Measurements from ENCODE around the gene SNAP47. TPM values are rescaled to one million over a fixed set of nuclear protein-coding genes. Genes with fewer than 3 reads are reported as not detected.
A peak's percentile ranks its signal among the peaks of the same experiment; 100 is the strongest.

The SNAP47 gene
- total and polyA plus RNA-seq, 2 donors (not counting 3 experiments of a cell fraction or from before 2014, with no cell fraction given): 24.0 to 32.7 TPM

- Histone ChIP-seq H3K4me3 (replicated peaks in 1 of 3; ENCODE audit: insufficient read depth in 1 of 3, low read depth in 1 of 3, low read length in 3 of 3) (no peak overlapping the region), H2AFZ (ENCODE audit: low read depth, low read length) (no peak overlapping the region), H3K79me2 (ENCODE audit: control insufficient read depth, insufficient read depth, low read length) (no peaks in the 10 kb centered on the region), H3K4me2 (ENCODE audit: insufficient read depth, low read length) (no peak overlapping the region), H3K9me1 (replicated peaks; ENCODE audit: control insufficient read depth, extremely low read depth, insufficient read depth, low read length) (no peaks in the 10 kb centered on the region), H3K9ac (replicated peaks; ENCODE audit: extremely low read depth, insufficient read depth, low read length) (no peak overlapping the region), H3K9me3 (replicated peaks; ENCODE audit: control insufficient read depth, insufficient read depth, low read length) (no peaks in the 10 kb centered on the region), H3K36me3 (ENCODE audit: control insufficient read depth in 2 of 2, extremely low read depth in 1 of 2, insufficient read depth in 2 of 2, low read length in 2 of 2) (peaks cover 5 to 27% of the 10 kb centered on the region in 2 experiments), H3K27ac (ENCODE audit: insufficient read depth, low read depth, low read length) (no peak overlapping the region), H4K20me1 (replicated peaks; ENCODE audit: control insufficient read depth, extremely low read depth, insufficient read depth, low read length) (no peaks in the 10 kb centered on the region), H3K4me1 (ENCODE audit: control insufficient read depth, extremely low read depth, insufficient read depth, low read length) (peaks cover 8% of the 10 kb centered on the region), H3K27me3 (ENCODE audit: control insufficient read depth in 2 of 2, insufficient read depth in 2 of 2, low read length in 2 of 2) (no peaks in the 10 kb centered on the region)
- ChIA-PET CTCF (interaction anchor here (0.7 to 3.2 kb wide), 12 partner anchors 10 to 281 kb away, joined by 3 to 18 read pairs (median 4); partner anchors contain the start of gene WNT9A), POLR2A (no interaction called here)
- dilution Hi-C loops (cut with MboI; ENCODE audit: extremely low pct_ligation_motif_present, low sequenced_read_pairs): no loop called here
- DNase-seq (ENCODE audit: low read depth, low spot score) (peak; percentile 76), FAIRE-seq (peak; percentile 97)
- intact Hi-C loops (cut with micrococcal nuclease): loop anchor here (1.0 to 5.0 kb wide), 5 partner anchors 26 to 310 kb away; no protein-coding TSS in a partner anchor
- no TSS peak for BruUV-seq (replicated peaks)
- TF ChIP-seq POLR2A (IDR thresholded peaks at IDR 0.05; ENCODE audit: low read depth, low read length) (no peak), MYC (IDR thresholded peaks at IDR 0.05; ENCODE audit: low read depth, low read length) (no peak), FOS (IDR thresholded peaks at IDR 0.05; ENCODE audit: borderline replicate concordance, insufficient read depth, low read length) (no peak), CTCF (IDR thresholded peaks at IDR 0.05; ENCODE audit: extremely low read depth in 1 of 2, insufficient read depth in 1 of 2, low read depth in 1 of 2, low read length in 2 of 2) (peak; percentile 77 to 89), MAX (IDR thresholded peaks at IDR 0.05; ENCODE audit: insufficient read depth, insufficient read length) (no peak), JUN (IDR thresholded peaks at IDR 0.05; ENCODE audit: borderline replicate concordance, insufficient read depth, insufficient read length, low read depth) (no peak), EZH2 (IDR thresholded peaks at IDR 0.05; ENCODE audit: borderline replicate concordance, low read depth, low read length, severe bottlenecking) (no peak), GATA2 (IDR thresholded peaks at IDR 0.05; ENCODE audit: insufficient read depth, insufficient read length, low read depth, low read length) (no peak), POLR2AphosphoS5 (IDR thresholded peaks at IDR 0.05; ENCODE audit: insufficient read depth, low read depth, low read length) (peak; percentile 40)
Measured at GRCh38 chr1:227762231-227762911, 27.1 kb downstream of the SNAP47 start.

Data from endothelial cell of umbilical vein (primary cell).